Renal pelvis (tissue), 4 donors: ENCODE data around the gene IGF1R. TPM values are rescaled to one million over a fixed set of nuclear protein-coding genes. Genes with fewer than 3 reads are reported as not detected.

Experiments
- DNase-seq: peaks from one replicate; pipeline ENCODE4 v3.0.0-alpha.2; 2013
- polyA plus RNA-seq, 3 donors: library from polyadenylated mRNA; unstranded; fragments of 120-200 nt; gene quantifications; one replicate each; pipeline ENCODE4 v1.2.1, GENCODE V29; 2013; ENCODE audit not compliant: insufficient read length in 3 of 3

IGF1R gene
- polyA plus RNA-seq, 3 donors = 39.9 to 63.7 (median 61.4) TPM

- no peak for DNase-seq
These were observed 174.7 kb downstream of the IGF1R start for GRCh38 chr15:98823012-98823458.

- no peak for DNase-seq
These were observed 175.3 kb downstream of the IGF1R start for GRCh38 chr15:98823616-98824015.

DNA sequence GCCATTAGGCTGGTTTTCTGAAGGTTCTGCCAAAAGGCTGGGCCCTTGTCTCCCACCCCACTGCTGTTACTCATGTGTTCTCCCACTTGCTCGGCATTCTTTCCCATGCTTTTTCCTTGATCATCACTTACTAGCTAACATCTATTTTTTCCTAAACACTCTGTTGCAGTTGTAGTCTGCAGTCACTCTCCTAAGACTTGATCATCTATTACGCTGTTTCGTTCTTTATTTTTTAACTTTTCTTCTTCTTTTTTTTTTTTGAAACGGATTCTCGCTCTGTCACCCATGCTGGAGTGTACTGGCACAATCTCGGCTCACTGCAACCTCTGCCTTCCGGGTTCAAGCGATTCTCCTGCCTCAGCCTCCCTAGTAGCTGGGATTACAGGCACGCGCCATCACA, 176.3 kb downstream of the IGF1R start:
- no peak for DNase-seq

- no peak for DNase-seq
These were observed 178.3 kb downstream of the IGF1R start for GRCh38 chr15:98826658-98827057.

- DNase-seq = no peak
These were observed 178.9 kb downstream of the IGF1R start for GRCh38 chr15:98827217-98827616.

GRCh38 chr15:98830034-98830634, 181.8 kb downstream of the IGF1R start:
- DNase-seq = no peak

GRCh38 chr15:98834976-98835375, 186.6 kb downstream of the IGF1R start:
- no peak for DNase-seq

DNA sequence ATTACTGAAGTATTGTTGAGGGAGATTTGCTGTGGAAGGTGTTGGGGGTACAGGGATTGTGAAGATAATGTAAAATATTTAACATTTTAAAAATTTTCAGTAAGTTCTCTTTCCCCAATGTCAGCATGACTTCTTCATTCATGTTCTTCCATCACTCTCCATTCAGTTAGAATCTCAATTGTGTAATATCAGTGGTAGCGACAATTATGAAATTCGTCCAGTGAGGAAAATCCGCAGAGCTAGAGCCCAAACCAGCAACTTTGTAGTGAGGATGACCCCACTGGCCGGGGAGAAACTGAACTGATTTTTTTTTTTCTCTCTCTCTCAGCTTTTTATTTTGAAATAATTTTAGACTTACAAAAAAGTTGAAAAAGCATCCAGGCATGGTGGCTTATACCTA, 187.5 kb downstream of the IGF1R start:
- no peak for DNase-seq

- DNase-seq = no peak
These were observed 190.3 kb downstream of the IGF1R start for GRCh38 chr15:98838387-98839259.

- no peak for DNase-seq
These were observed 191.7 kb downstream of the IGF1R start for GRCh38 chr15:98840053-98840452.

DNA sequence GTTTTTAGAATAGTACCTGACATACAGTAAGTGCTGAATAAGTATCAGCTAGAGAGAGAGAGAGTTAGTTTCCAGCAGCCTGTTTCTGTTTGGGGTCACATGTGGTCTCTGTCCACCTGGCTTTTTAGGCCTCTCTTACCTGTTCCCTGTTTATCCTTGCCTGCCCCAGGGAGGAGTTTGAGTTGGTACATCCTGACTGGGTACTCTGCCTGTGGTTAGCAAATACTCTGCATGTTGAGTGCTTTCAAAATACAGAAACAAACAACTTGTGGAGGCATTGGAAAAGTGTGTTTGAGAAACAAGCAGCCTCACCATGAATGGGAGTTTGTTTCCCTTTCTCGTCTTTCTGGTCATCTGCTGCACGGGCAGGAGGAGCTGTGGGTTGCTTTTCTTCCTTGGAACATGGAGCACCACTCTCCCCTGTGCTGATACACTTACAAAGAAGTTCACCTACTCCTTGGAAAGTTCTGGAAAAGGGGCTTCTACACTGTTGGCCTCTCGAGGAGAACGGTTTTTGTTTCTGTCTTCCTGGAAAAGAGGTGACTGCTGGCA, 193.2 kb downstream of the IGF1R start:
- DNase-seq = no peak

DNA sequence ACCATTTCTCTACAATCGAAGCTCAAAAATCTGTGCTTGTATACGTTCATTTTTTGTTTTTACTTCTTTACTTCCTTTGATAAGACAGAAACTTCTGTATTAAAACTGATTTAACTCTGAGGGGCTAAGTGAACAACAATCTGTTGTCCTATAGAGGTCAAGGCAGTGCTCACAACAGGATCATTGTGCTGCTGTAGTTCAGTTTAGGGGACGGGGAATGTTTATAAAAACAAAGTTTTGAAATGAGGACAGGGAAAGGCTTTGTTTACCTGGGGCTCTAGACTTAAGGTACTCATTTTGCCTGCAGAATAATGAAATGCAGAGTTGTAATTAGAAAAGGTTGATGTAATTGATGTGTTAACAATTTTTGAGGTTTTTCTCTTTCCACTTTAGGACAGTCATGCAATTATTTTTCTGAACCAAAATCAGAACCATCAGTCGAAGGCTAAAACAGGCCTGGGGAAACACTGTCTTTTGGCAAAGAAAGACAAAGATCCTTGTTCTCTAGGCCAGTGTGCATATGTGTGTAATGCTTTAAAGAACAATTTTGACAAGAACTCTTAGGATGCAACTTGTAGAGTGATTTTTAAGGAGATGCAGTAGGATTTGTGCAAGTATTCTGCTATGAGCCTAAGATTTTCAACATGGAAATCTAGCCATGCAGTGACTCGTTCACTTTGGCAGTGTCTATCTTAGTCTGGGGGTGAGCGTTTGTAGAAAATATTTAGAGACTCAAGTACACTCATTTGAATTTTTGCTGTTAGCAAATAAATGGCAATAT, 194.0 kb downstream of the IGF1R start:
- no peak for DNase-seq

DNA sequence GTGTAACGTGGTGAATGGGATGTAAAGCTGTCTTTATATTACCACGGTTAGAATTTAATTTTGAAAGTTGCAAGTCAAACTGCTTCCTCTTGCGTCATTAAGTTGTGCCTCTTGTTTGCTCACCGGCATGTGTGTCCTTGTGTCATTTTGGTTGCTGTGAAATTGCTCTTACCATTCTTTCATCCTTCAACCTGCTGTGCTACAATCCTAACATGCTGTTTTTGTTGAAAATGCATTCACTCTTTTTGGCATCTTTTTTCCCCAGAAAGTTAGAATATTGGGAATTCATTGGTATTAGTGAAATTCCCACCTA, 194.6 kb downstream of the IGF1R start:
- DNase-seq = no peak

GRCh38 chr15:98843844-98844243, 195.5 kb downstream of the IGF1R start:
- DNase-seq = no peak

DNA sequence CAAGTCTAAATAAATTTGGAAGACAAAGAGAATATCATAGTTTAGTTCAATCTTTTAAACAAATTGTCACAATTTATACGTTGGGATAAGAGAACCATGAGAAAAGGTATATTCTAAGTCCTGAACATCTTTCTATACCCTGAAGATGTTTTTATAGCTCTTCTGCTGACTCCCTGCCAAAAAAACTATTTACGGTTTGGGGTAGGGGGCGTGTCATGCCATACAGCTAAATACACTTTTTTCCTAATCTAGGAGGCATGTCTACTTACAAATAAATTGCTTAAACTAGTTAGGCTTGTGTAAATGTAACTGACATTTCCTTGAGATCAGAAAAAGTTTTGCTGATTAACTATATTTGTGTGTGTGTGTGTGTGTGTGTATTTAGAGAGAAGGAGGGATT, 195.9 kb downstream of the IGF1R start:
- no peak for DNase-seq

DNA sequence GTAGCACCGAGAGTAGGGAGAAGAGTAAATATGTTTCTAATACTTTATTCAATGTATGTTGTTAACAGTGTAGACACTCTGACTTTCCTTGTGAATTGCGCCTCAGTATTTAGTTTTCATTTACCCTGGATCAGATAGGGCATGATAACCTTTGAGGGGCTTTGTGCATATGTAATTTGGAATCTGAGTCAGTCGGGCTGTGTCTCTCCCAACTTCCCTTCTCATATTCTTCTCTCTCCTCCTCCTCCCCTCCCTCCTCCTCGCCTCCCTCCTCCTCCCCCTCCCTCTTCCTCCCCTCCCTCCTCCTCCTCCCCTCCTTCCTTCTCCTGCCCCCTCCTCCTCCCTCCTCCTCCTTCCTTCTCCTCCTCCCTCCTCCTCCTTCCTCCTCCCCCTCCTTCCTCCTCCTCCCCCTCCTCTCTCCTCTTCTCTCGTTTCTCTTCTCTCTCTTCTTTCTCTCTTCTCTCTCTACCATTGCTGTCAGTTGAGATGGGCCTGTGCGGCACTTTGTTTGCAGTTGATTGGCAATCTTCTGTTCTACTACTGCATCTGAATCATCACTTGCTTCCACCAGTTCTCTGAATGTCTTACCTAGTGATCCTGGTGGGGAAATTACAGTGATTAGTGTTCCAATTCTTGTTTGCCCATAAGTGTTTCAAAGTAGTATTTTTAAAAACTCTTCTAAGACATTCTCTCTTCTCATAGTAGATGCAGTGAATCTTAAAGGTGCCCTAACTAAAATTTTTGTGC, 197.0 kb downstream of the IGF1R start:
- no peak for DNase-seq

GRCh38 chr15:98850961-98851572, 202.7 kb downstream of the IGF1R start:
- DNase-seq = peak; percentile 72

- peak; percentile 94 for DNase-seq
These were observed 204.8 kb downstream of the IGF1R start for GRCh38 chr15:98853161-98853560.

- no peak for DNase-seq
These were observed 205.5 kb downstream of the IGF1R start for GRCh38 chr15:98853617-98854420.

- DNase-seq = no peak
These were observed 206.2 kb downstream of the IGF1R start for GRCh38 chr15:98854496-98854895.
